Thyroid gland (tissue), 4 donors: ENCODE results near the gene CORO1C. TPM values are rescaled to one million over a fixed set of nuclear protein-coding genes. Genes with fewer than 3 reads are reported as not detected.
"Not testable (repeated sequence)": the region's sequence is repeated elsewhere in the genome, so short reads cannot be mapped to it uniquely, and the experiment has no call there.

Experiments used
- DNase-seq, 2 donors: peaks; one replicate each; pipeline ENCODE4 v3.0.0-alpha.2; 2019
- H3K27ac ChIP-seq, 3 donors: fragments of 200-600 bp; sonication (generic); 1 replicate in 2 of 3; 2 replicates in 1 of 3; pipeline ENCODE4 v1.5.1; 2016 to 2019; ENCODE audit warnings: mild to moderate bottlenecking in 1 of 3, moderate library complexity in 1 of 3
- H3K27me3 ChIP-seq: fragments of 200-600 bp; sonication (generic); one replicate; pipeline ENCODE4 v1.5.1; 2019
- H3K36me3 ChIP-seq, 2 donors: fragments of 200-600 bp; sonication (generic); one replicate each; pipeline ENCODE4 v1.5.1; 2016 to 2019
- H3K4me1 ChIP-seq, 2 donors: fragments of 200-600 bp; sonication (generic); one replicate each; pipeline ENCODE4 v1.5.1; 2017 to 2019
- H3K4me3 ChIP-seq, 3 donors: fragments of 200-600 bp; sonication (generic); replicated peaks in 1 of 3; 1 replicate in 2 of 3; 2 replicates in 1 of 3; pipeline ENCODE4 v1.5.1; 2016; ENCODE audit warnings: mild to moderate bottlenecking in 1 of 3
- H3K9me3 ChIP-seq: fragments of 200-600 bp; sonication (generic); one replicate; pipeline ENCODE4 v1.5.1; 2017
- POLR2A ChIP-seq, 2 donors: fragments of 450-650 bp; IDR thresholded peaks; one replicate each; pipeline ENCODE4 v1.6.1; 2017; ENCODE audit warnings: antibody characterized with exemption in 2 of 2, mild to moderate bottlenecking in 2 of 2, moderate library complexity in 1 of 2
- WGBS, 2 donors: methylation state at CpG; one replicate each; pipeline ENCODE4 v1.1.5; 2017; 5-methylcytosine and 5-hydroxymethylcytosine counted together
- intact Hi-C: fragments of 100-400 bp; cut with DNase I; formaldehyde crosslinking; loops from one replicate; pipeline ENCODE4 v1.15.1; 2023
- total RNA-seq, 4 donors: library from RNA; depleted of rRNA; stranded (reverse); fragments of >200 nt; gene quantifications; one replicate each; pipeline ENCODE4 v1.2.3, GENCODE V29; 2016
- TF ChIP-seq, protein P1 (sequence below), 6 experiments: fragments of 200-600 bp in 3 of 6; fragments of 450-650 bp in 3 of 6; sonication (generic) in 3 of 6; IDR thresholded peaks; one replicate each; pipeline ENCODE4 v1.5.1; 2016 to 2019; ENCODE audit warnings: antibody characterized with exemption in 6 of 6, mild to moderate bottlenecking in 2 of 6, inconsistent platforms in 1 of 6, moderate library complexity in 1 of 6

The CORO1C gene
- total RNA-seq, 4 donors from 2014 or later, result 22.0 to 63.6 (median 30.1) TPM

- 60 to 64% methylated on average over 18 to 23 of the region's 23 CpGs for WGBS, 2 donors
- Histone ChIP-seq H3K4me3 (no peak overlapping the region), H3K27ac (no peak overlapping the region), H3K4me1 (peaks cover 0 to 4% of the 10 kb centered on the region in 2 donors), H3K9me3 (no peaks in the 10 kb centered on the region), H3K27me3 (no peaks in the 10 kb centered on the region), H3K36me3 (no peaks in the 10 kb centered on the region)
- peak; percentile 22 to 47 for DNase-seq
- intact Hi-C loops, result no loop called here
- TF ChIP-seq, protein P1, sequence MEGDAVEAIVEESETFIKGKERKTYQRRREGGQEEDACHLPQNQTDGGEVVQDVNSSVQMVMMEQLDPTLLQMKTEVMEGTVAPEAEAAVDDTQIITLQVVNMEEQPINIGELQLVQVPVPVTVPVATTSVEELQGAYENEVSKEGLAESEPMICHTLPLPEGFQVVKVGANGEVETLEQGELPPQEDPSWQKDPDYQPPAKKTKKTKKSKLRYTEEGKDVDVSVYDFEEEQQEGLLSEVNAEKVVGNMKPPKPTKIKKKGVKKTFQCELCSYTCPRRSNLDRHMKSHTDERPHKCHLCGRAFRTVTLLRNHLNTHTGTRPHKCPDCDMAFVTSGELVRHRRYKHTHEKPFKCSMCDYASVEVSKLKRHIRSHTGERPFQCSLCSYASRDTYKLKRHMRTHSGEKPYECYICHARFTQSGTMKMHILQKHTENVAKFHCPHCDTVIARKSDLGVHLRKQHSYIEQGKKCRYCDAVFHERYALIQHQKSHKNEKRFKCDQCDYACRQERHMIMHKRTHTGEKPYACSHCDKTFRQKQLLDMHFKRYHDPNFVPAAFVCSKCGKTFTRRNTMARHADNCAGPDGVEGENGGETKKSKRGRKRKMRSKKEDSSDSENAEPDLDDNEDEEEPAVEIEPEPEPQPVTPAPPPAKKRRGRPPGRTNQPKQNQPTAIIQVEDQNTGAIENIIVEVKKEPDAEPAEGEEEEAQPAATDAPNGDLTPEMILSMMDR (IDR thresholded peaks at IDR 0.05), result no peak
- no peak for TF ChIP-seq POLR2A (IDR thresholded peaks at IDR 0.05)
Observed at GRCh38 chr12:108773798-108774788, 42.8 kb upstream of the CORO1C start.

- intact Hi-C loops, result no loop called here
- no peak overlapping the region for H3K4me3 ChIP-seq
- H3K36me3 ChIP-seq, result no peaks in the 10 kb centered on the region
- H3K27me3 ChIP-seq, result no peaks in the 10 kb centered on the region
- no peak for DNase-seq
- 88 to 91% methylated on average over 25 of the region's 25 CpGs for WGBS, 2 donors
- TF ChIP-seq, protein P1 (IDR thresholded peaks at IDR 0.05), result no peak
- TF ChIP-seq POLR2A (IDR thresholded peaks at IDR 0.05), result no peak
- peaks cover 6 to 11% of the 10 kb centered on the region in 2 donors for H3K4me1 ChIP-seq
- H3K27ac ChIP-seq, result no peak overlapping the region
- H3K9me3 ChIP-seq, result no peaks in the 10 kb centered on the region
Observed at GRCh38 chr12:108772891-108773797, 41.8 kb upstream of the CORO1C start.

DNA sequence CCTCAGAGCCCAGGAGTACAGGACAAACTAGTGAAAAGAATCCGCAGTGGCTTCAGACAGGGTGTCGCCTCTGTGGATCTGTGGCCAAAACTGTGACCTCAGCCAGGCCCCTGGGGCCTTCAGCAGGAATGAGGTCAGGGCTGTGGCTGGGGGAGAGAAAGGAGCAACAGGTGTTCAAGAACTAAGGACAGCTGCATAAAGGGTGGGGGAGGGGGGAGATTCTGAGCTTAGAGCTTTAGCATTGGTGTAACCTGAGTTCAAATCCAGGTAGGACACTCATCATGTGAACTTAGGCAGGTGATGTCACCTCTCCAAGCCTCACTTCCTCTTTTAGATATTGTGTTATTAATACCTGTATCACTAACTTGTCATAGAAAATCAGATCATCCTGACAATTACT lies 40.9 kb upstream of the CORO1C start:
- intact Hi-C loops, result no loop called here
- H3K9me3 ChIP-seq, result no peaks in the 10 kb centered on the region
- WGBS, 2 donors, result 79 to 89% methylated on average over 2 of the region's 2 CpGs
- H3K4me1 ChIP-seq, result peaks cover 6 to 11% of the 10 kb centered on the region in 2 donors
- TF ChIP-seq POLR2A (IDR thresholded peaks at IDR 0.05), result no peak
- TF ChIP-seq, protein P1 (IDR thresholded peaks at IDR 0.05), result no peak
- H3K27ac ChIP-seq, result no peak overlapping the region
- H3K36me3 ChIP-seq, result no peaks in the 10 kb centered on the region
- no peak for DNase-seq
- H3K4me3 ChIP-seq, result no peak overlapping the region
- H3K27me3 ChIP-seq, result no peaks in the 10 kb centered on the region

GRCh38 chr12:108771835-108772234 lies 40.5 kb upstream of the CORO1C start:
- H3K4me3 ChIP-seq, H3K27ac ChIP-seq, H3K27me3 ChIP-seq, H3K36me3 ChIP-seq, H3K9me3 ChIP-seq, DNase-seq, intact Hi-C loops: not testable (repeated sequence)
- 86 to 88% methylated on average over 9 of the region's 9 CpGs for WGBS, 2 donors
- H3K4me1 ChIP-seq, result peaks cover 6 to 11% of the 10 kb centered on the region in 2 donors

DNA sequence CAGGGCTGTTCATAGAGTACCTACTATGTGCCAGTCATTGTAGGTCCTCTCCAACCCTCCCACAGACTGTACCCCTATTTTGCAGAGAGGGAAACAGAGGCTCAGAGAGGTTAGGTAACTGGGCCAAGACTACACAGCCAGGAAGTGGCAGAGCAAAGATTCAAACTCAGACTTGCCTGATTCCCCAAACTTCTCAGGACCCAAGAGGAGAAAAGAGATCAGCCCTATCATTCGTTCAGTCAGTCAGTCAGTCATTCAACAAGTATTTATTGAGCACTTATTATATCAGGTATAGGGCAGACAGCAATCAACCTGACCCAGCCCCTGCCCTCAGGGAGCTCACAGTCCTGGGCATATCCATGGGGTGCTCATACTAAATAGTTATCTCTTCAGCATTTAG lies 39.6 kb upstream of the CORO1C start:
- Histone ChIP-seq H3K36me3 (no peaks in the 10 kb centered on the region), H3K27me3 (no peaks in the 10 kb centered on the region), H3K27ac (no peak overlapping the region), H3K4me1 (peaks cover 6 to 11% of the 10 kb centered on the region in 2 donors), H3K4me3 (no peak overlapping the region), H3K9me3 (no peaks in the 10 kb centered on the region)
- TF ChIP-seq, protein P1 (IDR thresholded peaks at IDR 0.05), result no peak
- no peak for TF ChIP-seq POLR2A (IDR thresholded peaks at IDR 0.05)
- intact Hi-C loops, result no loop called here
- 93 to 100% methylated on average over 1 of the region's 1 CpG for WGBS, 2 donors
- no peak for DNase-seq
